Liver (tissue), 9 donors: ENCODE measurements around the gene RRP12. TPM values are rescaled to one million over a fixed set of nuclear protein-coding genes. Genes with fewer than 3 reads are reported as not detected.

Experiments
- DNase-seq: peaks from one replicate; pipeline ENCODE4 v3.0.0-alpha.2; 2017; ENCODE audit warnings: low spot score
- H3K27ac ChIP-seq, 2 donors: one replicate each; pipeline ENCODE4 v1.7.0; 2013; ENCODE audit warnings: inconsistent platforms in 2 of 2, low read length in 2 of 2, control low read depth in 1 of 2, low read depth in 1 of 2, mild to moderate bottlenecking in 1 of 2
- H3K27me3 ChIP-seq, 4 donors: one replicate each; pipeline versions ENCODE4 v1.6.1 to v1.7.0; 2013; ENCODE audit warnings: low read length in 3 of 4, inconsistent platforms in 1 of 4, mild to moderate bottlenecking in 1 of 4, moderate library complexity in 1 of 4; ENCODE audit not compliant: control insufficient read depth in 4 of 4, insufficient read depth in 4 of 4
- H3K36me3 ChIP-seq, 4 donors: one replicate each; pipeline versions ENCODE4 v1.6.1 to v1.7.0; 2013; ENCODE audit warnings: low read length in 3 of 4, mild to moderate bottlenecking in 3 of 4, low read depth in 1 of 4, moderate library complexity in 1 of 4; ENCODE audit not compliant: control insufficient read depth in 4 of 4, insufficient read depth in 3 of 4
- H3K4me1 ChIP-seq, 4 donors: one replicate each; pipeline versions ENCODE4 v1.6.1 to v1.7.0; 2013; ENCODE audit warnings: low read length in 3 of 4, mild to moderate bottlenecking in 3 of 4, moderate library complexity in 1 of 4; ENCODE audit not compliant: control insufficient read depth in 4 of 4, insufficient read depth in 4 of 4
- H3K4me3 ChIP-seq, 3 donors: one replicate each; pipeline versions ENCODE4 v1.6.1 to v1.7.0; 2013; ENCODE audit warnings: low read length in 3 of 3, control low read depth in 1 of 3, low read depth in 1 of 3, mild to moderate bottlenecking in 1 of 3
- H3K9ac ChIP-seq, 2 donors: one replicate each; pipeline ENCODE4 v1.7.0; 2013; ENCODE audit warnings: low read length in 2 of 2, mild to moderate bottlenecking in 2 of 2, moderate library complexity in 2 of 2, control low read depth in 1 of 2, low read depth in 1 of 2
- H3K9me3 ChIP-seq, 4 donors: one replicate each; pipeline versions ENCODE4 v1.6.1 to v1.7.0; 2013; ENCODE audit warnings: low read length in 3 of 4; ENCODE audit not compliant: control insufficient read depth in 4 of 4
- ATF3 ChIP-seq: IDR thresholded peaks from 2 replicates; pipeline ENCODE4 v1.6.1; 2016; ENCODE audit warnings: antibody characterized with exemption
- CTCF ChIP-seq: fragments of 150-350 bp; IDR thresholded peaks from 2 replicates; pipeline ENCODE4 v1.5.1; 2017; ENCODE audit warnings: improper control_type of control experiment, low read depth, low read length; ENCODE audit not compliant: missing input control
- EGR1 ChIP-seq, 2 donors: IDR thresholded peaks; 2 replicates each; pipeline ENCODE4 v1.6.1; 2016 to 2018; ENCODE audit warnings: antibody characterized with exemption in 2 of 2, low read depth in 2 of 2
- FOXA1 ChIP-seq: IDR thresholded peaks from 2 replicates; pipeline ENCODE4 v1.6.1; 2016; ENCODE audit warnings: antibody characterized with exemption
- FOXA2 ChIP-seq: IDR thresholded peaks from 2 replicates; pipeline ENCODE4 v1.6.1; 2016; ENCODE audit warnings: antibody characterized with exemption
- GABPA ChIP-seq, 2 donors: IDR thresholded peaks in 1 of 2; conservative IDR thresholded peaks in 1 of 2; 2 replicates each; pipeline ENCODE4 v1.6.1; 2016; ENCODE audit warnings: antibody characterized with exemption in 2 of 2, mild to moderate bottlenecking in 1 of 2, moderate library complexity in 1 of 2
- HNF4A ChIP-seq, 2 donors: conservative IDR thresholded peaks; 2 replicates each; pipeline ENCODE4 v1.6.1; 2016; ENCODE audit warnings: antibody characterized with exemption in 2 of 2, mild to moderate bottlenecking in 2 of 2
- HNF4G ChIP-seq: IDR thresholded peaks from 2 replicates; pipeline ENCODE4 v1.6.1; 2016; ENCODE audit warnings: antibody characterized with exemption
- JUND ChIP-seq, 2 donors: IDR thresholded peaks; 2 replicates each; pipeline ENCODE4 v1.6.1; 2016; ENCODE audit warnings: antibody characterized with exemption in 2 of 2
- MAX ChIP-seq: IDR thresholded peaks from 2 replicates; pipeline ENCODE4 v1.6.1; 2016; ENCODE audit warnings: antibody characterized with exemption
- NR2F2 ChIP-seq: IDR thresholded peaks from 2 replicates; pipeline ENCODE4 v1.6.1; 2016; ENCODE audit warnings: antibody characterized with exemption
- RAD21 ChIP-seq, 2 donors: IDR thresholded peaks; 2 replicates each; pipeline ENCODE4 v1.6.1; 2016; ENCODE audit warnings: antibody characterized with exemption in 2 of 2, mild to moderate bottlenecking in 2 of 2
- REST ChIP-seq: IDR thresholded peaks from 2 replicates; pipeline ENCODE4 v1.6.1; 2016; ENCODE audit warnings: antibody characterized with exemption, mild to moderate bottlenecking
- RXRA ChIP-seq, 2 donors: IDR thresholded peaks; 2 replicates each; pipeline ENCODE4 v1.6.1; 2017 to 2018; ENCODE audit warnings: antibody characterized with exemption in 2 of 2, mild to moderate bottlenecking in 1 of 2
- SP1 ChIP-seq: IDR thresholded peaks from 2 replicates; pipeline ENCODE4 v1.6.1; 2018; ENCODE audit warnings: antibody characterized with exemption, mild to moderate bottlenecking
- TAF1 ChIP-seq: conservative IDR thresholded peaks from 2 replicates; pipeline ENCODE4 v1.6.1; 2016; ENCODE audit warnings: antibody characterized with exemption, mild to moderate bottlenecking
- YY1 ChIP-seq: IDR thresholded peaks from 2 replicates; pipeline ENCODE4 v1.6.1; 2016; ENCODE audit warnings: antibody characterized with exemption, mild to moderate bottlenecking
- ZBTB33 ChIP-seq: IDR thresholded peaks from 2 replicates; pipeline ENCODE4 v1.6.1; 2016; ENCODE audit warnings: antibody characterized with exemption
- WGBS: extraction: QIAGEN DNeasy Blood & Tissue Kit; methylation state at CpG from one replicate; pipeline ENCODE4 v1.1.7; 2013; 5-methylcytosine and 5-hydroxymethylcytosine counted together
- polyA plus RNA-seq, 2 donors: library from polyadenylated mRNA; stranded (reverse) in 1 of 2; unstranded in 1 of 2; fragments of 200-250 nt in 1 of 2; fragments of >200 nt in 1 of 2; fragmentation: Nextera tagmentation in 1 of 2; extraction: Ambion mirVana in 1 of 2; gene quantifications; one replicate each; pipeline versions ENCODE4 v1.2.1 to v1.2.3, GENCODE V29; 2013 to 2015
- total RNA-seq, 2 donors: library from RNA; depleted of rRNA; stranded (reverse); fragments of >200 nt; gene quantifications; one replicate each; pipeline ENCODE4 v1.2.3, GENCODE V29; 2014
- donor health status: healthy.
- donor health status: healthy.
- donor health status: healthy.
- donor health status: healthy.
- donor health status: healthy.

The RRP12 gene
- total and polyA plus RNA-seq, 4 donors: 5.7 to 9.6 (median 6.9) TPM

GRCh38 chr10:97327348-97328294, 73.5 kb downstream of the RRP12 start:
- WGBS: 26% methylated on average over 7 of the region's 7 CpGs
- H3K4me3 ChIP-seq: no peak overlapping the region
- DNase-seq: no peak
- H3K9ac ChIP-seq: peak overlapping the region in 1 of 2 donors; percentile 59
- peaks cover 17 to 59% (median 43%) of the 10 kb centered on the region in 4 donors for H3K4me1 ChIP-seq
- H3K27ac ChIP-seq: peak overlapping the region; percentile 81 to 95
- H3K27me3 ChIP-seq: no peaks in the 10 kb centered on the region
- TF ChIP-seq REST (peak; percentile 46), JUND (IDR thresholded peaks at IDR 0.05) (peak; percentile 65 to 78), FOXA1 (peak; percentile 86), YY1 (peak; percentile 71), HNF4G (no peak), RXRA (IDR thresholded peaks at IDR 0.05) (peak; percentile 83), SP1 (peak; percentile 84), TAF1 (no peak), FOXA2 (peak; percentile 82), RAD21 (IDR thresholded peaks at IDR 0.05) (peak; percentile 12 to 52), HNF4A (conservative IDR thresholded peaks at IDR 0.05) (peak; percentile 61 to 64), ZBTB33 (peak; percentile 63), ATF3 (peak; percentile 72), MAX (peak; percentile 66), NR2F2 (peak; percentile 37), CTCF (no peak), EGR1 (IDR thresholded peaks at IDR 0.05; ENCODE audit: low read depth in 2 of 2) (peak in 1 of 2 donors; percentile 41), GABPA (IDR thresholded peaks at IDR 0.05 in 1 of 2, conservative IDR thresholded peaks at IDR 0.05 in 1 of 2) (no peak)
- H3K36me3 ChIP-seq: no peaks in the 10 kb centered on the region
- no peaks in the 10 kb centered on the region for H3K9me3 ChIP-seq
